BJ (cell line): ENCODE data around the gene RIMKLB. TPM values are rescaled to one million over a fixed set of nuclear protein-coding genes. Genes with fewer than 3 reads are reported as not detected.

ENCODE experiments used
- CTCF ChIA-PET: fragments of 350-600 bp; formaldehyde crosslinking; extraction: SDS; loops from one replicate; lab custom pipeline; 2021; ENCODE audit warnings: antibody characterized with exemption, inconsistent platforms; lab: Yijun Ruan, JAX
- POLR2A ChIA-PET: fragments of 300-600 bp; sonication (Branson Sonifier 250); formaldehyde crosslinking; extraction: SDS; loops from one replicate; lab custom pipeline; 2021; ENCODE audit warnings: antibody characterized with exemption; lab: Charles Lee
- DNase-seq: peaks from one replicate; pipeline ENCODE4 v3.0.0-alpha.2; 2011; ENCODE audit warnings: low read depth
- H3K27me3 ChIP-seq: 2 replicates; pipeline ENCODE4 v1.6.0; 2011; ENCODE audit warnings: low read length; ENCODE audit not compliant: control insufficient read depth, insufficient read depth
- H3K36me3 ChIP-seq: 2 replicates; pipeline ENCODE4 v1.5.1; 2011; ENCODE audit warnings: low read length; ENCODE audit not compliant: control insufficient read depth, insufficient read depth
- H3K4me3 ChIP-seq: 2 replicates; pipeline ENCODE4 v1.5.1; 2011; ENCODE audit warnings: low read depth, mild to moderate bottlenecking, control low read depth, low read length
- polyA plus RNA-seq: library from polyadenylated mRNA; depleted of rRNA; stranded (reverse); fragments of >200 nt; gene quantifications from 2 replicates; pipeline ENCODE4 v1.2.3, GENCODE V29; 2011
- TF ChIP-seq, protein P1 (sequence below): IDR thresholded peaks from 2 replicates; pipeline ENCODE4 v1.5.1; 2011; ENCODE audit warnings: low read depth, mild to moderate bottlenecking, control low read depth, inconsistent platforms, low read length, moderate library complexity; ENCODE audit not compliant: insufficient read depth

Gene RIMKLB
- polyA plus RNA-seq, 1 experiment = 9.7 TPM

DNA sequence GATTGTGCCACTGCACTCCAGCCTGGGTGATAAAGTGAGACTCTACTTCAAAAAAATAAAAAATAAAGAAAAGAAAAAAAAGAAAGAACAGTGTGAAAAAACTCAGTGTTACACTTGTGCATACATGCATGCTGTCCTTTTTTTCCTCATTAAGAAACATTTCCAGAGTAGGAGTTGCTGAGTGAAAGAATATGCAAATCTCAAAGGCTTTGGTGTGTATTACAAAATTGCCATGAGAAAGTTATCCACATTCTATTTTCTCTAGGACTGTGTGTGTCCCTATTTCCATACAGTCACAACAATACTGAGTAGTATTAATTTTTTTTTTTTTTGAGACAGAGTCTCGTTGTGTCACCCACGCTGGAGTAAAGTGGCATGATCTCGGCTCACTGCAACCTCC lies 123.8 kb downstream of the RIMKLB start:
- TF ChIP-seq, protein P1, sequence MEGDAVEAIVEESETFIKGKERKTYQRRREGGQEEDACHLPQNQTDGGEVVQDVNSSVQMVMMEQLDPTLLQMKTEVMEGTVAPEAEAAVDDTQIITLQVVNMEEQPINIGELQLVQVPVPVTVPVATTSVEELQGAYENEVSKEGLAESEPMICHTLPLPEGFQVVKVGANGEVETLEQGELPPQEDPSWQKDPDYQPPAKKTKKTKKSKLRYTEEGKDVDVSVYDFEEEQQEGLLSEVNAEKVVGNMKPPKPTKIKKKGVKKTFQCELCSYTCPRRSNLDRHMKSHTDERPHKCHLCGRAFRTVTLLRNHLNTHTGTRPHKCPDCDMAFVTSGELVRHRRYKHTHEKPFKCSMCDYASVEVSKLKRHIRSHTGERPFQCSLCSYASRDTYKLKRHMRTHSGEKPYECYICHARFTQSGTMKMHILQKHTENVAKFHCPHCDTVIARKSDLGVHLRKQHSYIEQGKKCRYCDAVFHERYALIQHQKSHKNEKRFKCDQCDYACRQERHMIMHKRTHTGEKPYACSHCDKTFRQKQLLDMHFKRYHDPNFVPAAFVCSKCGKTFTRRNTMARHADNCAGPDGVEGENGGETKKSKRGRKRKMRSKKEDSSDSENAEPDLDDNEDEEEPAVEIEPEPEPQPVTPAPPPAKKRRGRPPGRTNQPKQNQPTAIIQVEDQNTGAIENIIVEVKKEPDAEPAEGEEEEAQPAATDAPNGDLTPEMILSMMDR = no peak
- CTCF ChIA-PET = interaction anchor here (1.2 to 2.1 kb wide), 2 partner anchors 140 to 164 kb away, joined by 3 to 7 read pairs; no protein-coding TSS in a partner anchor
- Histone ChIP-seq H3K36me3 (no peaks in the 10 kb centered on the region), H3K4me3 (no peak overlapping the region), H3K27me3 (no peaks in the 10 kb centered on the region)
- POLR2A ChIA-PET = no interaction called here
- DNase-seq = no peak

DNA sequence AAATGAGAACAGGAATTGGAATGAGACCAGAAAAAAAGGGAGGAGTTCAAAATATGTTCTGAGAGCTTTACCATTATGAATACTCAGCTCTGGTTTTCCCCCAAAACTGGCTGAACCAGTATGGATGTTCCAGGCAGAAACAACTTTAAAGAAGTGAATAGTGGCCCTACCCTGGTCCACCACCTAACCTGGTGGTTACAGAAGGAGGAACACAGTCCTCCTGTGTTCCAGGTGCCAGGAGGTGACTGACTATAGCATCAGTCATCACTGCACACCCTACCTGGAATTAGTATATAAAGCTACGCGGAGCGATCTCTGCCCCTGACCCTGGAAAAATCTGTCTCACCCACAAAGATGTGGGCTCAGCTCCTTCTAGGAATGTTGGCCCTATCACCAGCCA lies 124.5 kb downstream of the RIMKLB start, which contains the start of gene A2ML1:
Gene A2ML1, plus strand, starts transcription at position 324 of the 400 bp plus-strand sequence. Its CDS starts 31 bp downstream, at position 355.
- ChIA-PET CTCF (interaction anchor here (1.2 to 2.1 kb wide), 3 partner anchors 140 to 278 kb away, joined by 3 to 7 read pairs (median 6); no protein-coding TSS in a partner anchor), POLR2A (no interaction called here)
- no peak for DNase-seq
- Histone ChIP-seq H3K36me3 (no peaks in the 10 kb centered on the region), H3K4me3 (no peak within 1 kb of the TSS), H3K27me3 (no peaks in the 10 kb centered on the region)
- TF ChIP-seq, protein P1 = no peak

DNA sequence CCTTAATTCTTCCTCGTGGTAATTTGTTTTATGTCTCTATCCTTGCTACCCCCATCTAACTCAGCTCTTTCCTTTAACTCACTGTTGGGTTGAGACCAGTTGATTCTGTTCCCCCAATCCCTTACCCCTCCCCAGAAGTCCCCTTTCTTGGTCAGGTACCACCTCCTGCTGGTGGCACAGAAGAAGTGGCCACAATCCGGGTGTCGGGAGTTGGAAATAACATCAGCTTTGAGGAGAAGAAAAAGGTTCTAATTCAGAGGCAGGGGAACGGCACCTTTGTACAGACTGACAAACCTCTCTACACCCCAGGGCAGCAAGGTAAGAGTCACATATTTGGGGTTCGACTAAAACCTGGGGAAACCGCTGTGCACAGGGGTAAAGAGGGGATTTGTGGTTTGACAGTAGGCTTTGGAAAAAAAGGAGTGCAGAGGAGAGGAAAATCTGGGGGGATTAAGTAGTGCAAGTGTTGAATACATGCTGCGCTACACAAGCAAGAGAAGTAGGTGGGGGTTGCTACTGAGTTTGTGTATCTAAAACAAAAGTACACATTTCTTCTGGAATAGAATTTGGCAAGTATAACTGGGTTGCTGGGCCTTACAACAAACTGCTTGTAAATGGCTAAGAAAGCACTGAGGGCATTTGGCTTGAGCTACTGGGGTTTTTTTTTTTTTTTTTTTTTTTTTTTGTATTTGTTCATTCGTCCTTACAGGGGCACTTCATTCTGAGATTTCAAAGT lies 125.9 kb downstream of the RIMKLB start:
- Histone ChIP-seq H3K27me3 (no peaks in the 10 kb centered on the region), H3K36me3 (no peaks in the 10 kb centered on the region), H3K4me3 (no peak overlapping the region)
- ChIA-PET POLR2A (no interaction called here), CTCF (interaction anchor here (0.6 to 3.7 kb wide), 17 partner anchors 13 to 280 kb away, joined by 3 to 21 read pairs (median 6); no protein-coding TSS in a partner anchor)
- DNase-seq = no peak
- TF ChIP-seq, protein P1 = peak; percentile 67

DNA sequence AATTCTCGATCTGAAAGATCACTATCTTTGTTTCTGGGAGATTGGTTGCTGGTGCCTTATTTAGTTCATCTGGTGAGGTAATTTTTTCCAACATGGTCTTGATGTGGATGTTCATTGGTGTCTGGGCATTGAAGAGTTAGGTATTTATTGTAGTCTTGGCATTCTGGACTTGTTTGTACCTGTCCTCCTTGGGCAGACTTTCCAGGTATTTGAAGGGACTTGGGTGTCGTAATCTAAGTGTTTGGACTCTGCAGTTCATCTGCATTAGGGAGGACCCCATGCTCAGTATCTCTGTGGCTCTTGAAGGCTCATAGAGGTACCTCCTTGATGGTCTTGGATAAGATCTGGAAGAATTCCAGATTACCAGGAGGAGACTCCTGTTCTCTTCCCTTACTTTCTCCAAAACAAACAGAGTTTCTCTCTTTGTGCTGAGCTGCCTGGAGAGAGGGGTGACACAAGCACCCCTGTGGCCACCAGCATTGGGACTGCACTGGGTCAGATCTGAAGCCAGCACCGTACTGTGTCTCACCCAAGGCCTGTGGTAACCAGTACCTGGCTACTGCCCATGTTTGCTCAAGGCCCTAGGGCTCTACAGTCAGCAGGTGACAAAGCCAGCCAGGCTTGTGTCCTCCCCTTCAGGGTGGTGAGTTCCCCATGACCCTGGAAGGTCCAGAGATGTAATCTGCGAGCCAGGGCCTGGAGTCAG lies 129.9 kb downstream of the RIMKLB start:
- Histone ChIP-seq H3K36me3 (no peaks in the 10 kb centered on the region), H3K27me3 (no peaks in the 10 kb centered on the region), H3K4me3 (no peak overlapping the region)
- DNase-seq = no peak
- ChIA-PET CTCF (interaction anchor here (0.6 to 1.1 kb wide), 4 partner anchors 62 to 284 kb away, joined by 3 to 4 read pairs (median 3); no protein-coding TSS in a partner anchor), POLR2A (interaction anchor here (0.8 kb wide), 1 partner anchor 162 kb away, joined by 4 read pairs; no protein-coding TSS in a partner anchor)
- TF ChIP-seq, protein P1 = no peak
